Uterus (tissue), 4 donors: ENCODE results near the gene RPL21. TPM values are rescaled to one million over a fixed set of nuclear protein-coding genes. Genes with fewer than 3 reads are reported as not detected.

Experiments used
- DNase-seq, 2 donors: peaks; one replicate each; pipeline ENCODE4 v3.0.0-alpha.2; 2019 to 2020
- H3K27ac ChIP-seq, 2 donors: fragments of 200-600 bp; sonication (generic); 1 replicate in 1 of 2; 2 replicates in 1 of 2; pipeline ENCODE4 v1.5.1; 2016 to 2018
- H3K27me3 ChIP-seq, 2 donors: fragments of 200-600 bp; sonication (generic); one replicate each; pipeline ENCODE4 v1.5.1; 2018 to 2019; ENCODE audit warnings: control low read depth in 1 of 2
- H3K36me3 ChIP-seq, 2 donors: fragments of 200-600 bp; sonication (generic); one replicate each; pipeline ENCODE4 v1.5.1; 2019; ENCODE audit warnings: control low read depth in 1 of 2
- H3K4me1 ChIP-seq, 2 donors: fragments of 200-600 bp; sonication (generic); one replicate each; pipeline ENCODE4 v1.5.1; 2018 to 2019; ENCODE audit warnings: control low read depth in 1 of 2
- H3K4me3 ChIP-seq, 2 donors: fragments of 200-600 bp; sonication (generic); 1 replicate in 1 of 2; 2 replicates in 1 of 2; pipeline ENCODE4 v1.5.1; 2018 to 2019; ENCODE audit warnings: mild to moderate bottlenecking in 1 of 2
- H3K9me3 ChIP-seq, 2 donors: fragments of 200-600 bp; sonication (generic); one replicate each; pipeline ENCODE4 v1.5.1; 2019; ENCODE audit warnings: control low read depth in 1 of 2
- POLR2A ChIP-seq, 2 donors: fragments of 450-650 bp; IDR thresholded peaks; one replicate each; pipeline ENCODE4 v1.6.1; 2016; ENCODE audit warnings: antibody characterized with exemption in 2 of 2, mild to moderate bottlenecking in 1 of 2, moderate library complexity in 1 of 2
- intact Hi-C: fragments of 100-400 bp; cut with DNase I; formaldehyde crosslinking; loops from one replicate; pipeline ENCODE4 v1.15.1; 2023; ENCODE audit warnings: low total_unique reads
- total RNA-seq, 4 donors: library from RNA; depleted of rRNA in 3 of 4; stranded (reverse); fragments of >200 nt in 3 of 4; gene quantifications; one replicate each; pipeline versions ENCODE4 v1.1.0 to v1.2.4, GENCODE V29; 2014 to 2023
- TF ChIP-seq, protein P1 (sequence below), 4 experiments: fragments of 200-600 bp in 2 of 4; fragments of 450-650 bp in 2 of 4; sonication (generic) in 2 of 4; IDR thresholded peaks; one replicate each; pipeline ENCODE4 v1.5.1; 2016 to 2019; ENCODE audit warnings: antibody characterized with exemption in 4 of 4, mild to moderate bottlenecking in 2 of 4, moderate library complexity in 1 of 4
- donor health status: DM: yes; HTN: yes; CAD: no.

Gene RPL21
- total RNA-seq, 4 donors from 2014 or later: 816 to 2,598 (median 1,942) TPM

DNA sequence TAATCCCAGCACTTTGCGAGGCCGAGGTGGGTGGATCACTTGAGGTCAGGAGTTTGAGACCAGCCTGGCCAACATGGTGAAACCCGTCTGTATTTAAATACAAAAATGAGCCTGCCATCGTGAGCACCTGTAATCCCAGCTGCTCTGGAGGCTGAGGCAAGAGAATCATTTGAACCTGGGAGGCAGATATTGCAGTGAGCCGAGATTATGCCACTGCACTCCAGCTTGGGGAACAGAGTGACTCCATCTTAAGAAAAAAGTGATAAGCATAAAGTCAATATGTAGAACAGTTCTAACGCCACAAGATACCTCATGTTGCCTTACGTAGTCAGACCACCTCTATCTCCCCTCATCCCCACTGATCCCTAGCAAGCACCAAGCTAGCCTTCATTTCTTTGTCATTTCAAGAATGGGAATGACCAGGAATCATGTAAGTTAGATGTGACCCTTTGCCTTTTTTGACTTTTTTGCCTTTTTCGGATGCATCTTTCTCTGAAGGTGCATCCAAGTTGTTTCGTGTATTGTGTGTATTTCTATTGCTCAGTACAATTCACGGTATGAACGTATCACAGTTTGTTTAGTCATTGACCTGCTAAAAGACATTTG lies 6.4 kb downstream of the RPL21 start:
- H3K4me3 ChIP-seq: no peak overlapping the region
- H3K27ac ChIP-seq: no peak overlapping the region
- intact Hi-C loops: no loop called here
- no peaks in the 10 kb centered on the region for H3K36me3 ChIP-seq
- H3K4me1 ChIP-seq: peaks cover 2 to 9% of the 10 kb centered on the region in 2 donors
- H3K27me3 ChIP-seq: no peaks in the 10 kb centered on the region
- no peak for DNase-seq
- TF ChIP-seq, protein P1, sequence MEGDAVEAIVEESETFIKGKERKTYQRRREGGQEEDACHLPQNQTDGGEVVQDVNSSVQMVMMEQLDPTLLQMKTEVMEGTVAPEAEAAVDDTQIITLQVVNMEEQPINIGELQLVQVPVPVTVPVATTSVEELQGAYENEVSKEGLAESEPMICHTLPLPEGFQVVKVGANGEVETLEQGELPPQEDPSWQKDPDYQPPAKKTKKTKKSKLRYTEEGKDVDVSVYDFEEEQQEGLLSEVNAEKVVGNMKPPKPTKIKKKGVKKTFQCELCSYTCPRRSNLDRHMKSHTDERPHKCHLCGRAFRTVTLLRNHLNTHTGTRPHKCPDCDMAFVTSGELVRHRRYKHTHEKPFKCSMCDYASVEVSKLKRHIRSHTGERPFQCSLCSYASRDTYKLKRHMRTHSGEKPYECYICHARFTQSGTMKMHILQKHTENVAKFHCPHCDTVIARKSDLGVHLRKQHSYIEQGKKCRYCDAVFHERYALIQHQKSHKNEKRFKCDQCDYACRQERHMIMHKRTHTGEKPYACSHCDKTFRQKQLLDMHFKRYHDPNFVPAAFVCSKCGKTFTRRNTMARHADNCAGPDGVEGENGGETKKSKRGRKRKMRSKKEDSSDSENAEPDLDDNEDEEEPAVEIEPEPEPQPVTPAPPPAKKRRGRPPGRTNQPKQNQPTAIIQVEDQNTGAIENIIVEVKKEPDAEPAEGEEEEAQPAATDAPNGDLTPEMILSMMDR (IDR thresholded peaks at IDR 0.05): no peak
- TF ChIP-seq POLR2A (IDR thresholded peaks at IDR 0.05): no peak
- H3K9me3 ChIP-seq: no peaks in the 10 kb centered on the region

DNA sequence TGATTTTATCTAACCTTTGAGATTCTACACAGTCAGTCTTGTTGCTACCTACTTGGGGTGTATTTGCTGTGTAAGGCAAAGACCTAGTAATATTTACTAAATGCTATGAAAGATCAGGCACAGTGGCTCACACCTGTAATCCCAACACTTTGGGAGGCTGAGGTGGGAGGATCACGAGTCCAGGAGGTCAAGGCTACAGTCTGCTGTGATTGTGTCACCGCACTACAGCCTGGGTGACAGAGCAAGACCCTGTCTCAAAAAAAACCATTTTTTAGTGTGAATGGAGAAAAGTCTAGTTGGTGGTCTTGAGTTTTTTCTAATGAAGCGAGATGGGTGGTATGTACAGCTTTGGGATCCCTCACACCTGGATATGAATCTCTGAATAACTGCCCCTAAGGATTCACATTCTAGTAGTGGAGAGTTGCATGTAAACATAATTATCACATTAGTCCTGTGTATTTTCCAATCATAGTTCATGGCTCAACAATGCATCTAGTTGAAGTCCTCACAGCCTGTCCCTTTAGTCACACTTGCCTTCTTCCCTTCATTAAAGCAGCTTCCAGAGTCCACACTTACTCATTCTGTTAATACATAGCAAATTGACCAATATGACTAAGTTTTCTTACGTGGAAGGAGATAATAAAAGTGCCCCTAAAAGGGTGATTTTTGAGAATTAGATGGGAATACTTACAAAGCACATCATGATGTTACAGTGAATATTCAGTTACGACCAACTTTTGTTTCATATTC lies 7.5 kb downstream of the RPL21 start:
- intact Hi-C loops: no loop called here
- H3K4me3 ChIP-seq: no peak overlapping the region
- no peak for TF ChIP-seq POLR2A (IDR thresholded peaks at IDR 0.05)
- TF ChIP-seq, protein P1 (IDR thresholded peaks at IDR 0.05): no peak
- H3K36me3 ChIP-seq: no peaks in the 10 kb centered on the region
- DNase-seq: no peak
- H3K9me3 ChIP-seq: no peaks in the 10 kb centered on the region
- no peak overlapping the region for H3K27ac ChIP-seq
- no peaks in the 10 kb centered on the region for H3K27me3 ChIP-seq
- no peaks in the 10 kb centered on the region for H3K4me1 ChIP-seq

DNA sequence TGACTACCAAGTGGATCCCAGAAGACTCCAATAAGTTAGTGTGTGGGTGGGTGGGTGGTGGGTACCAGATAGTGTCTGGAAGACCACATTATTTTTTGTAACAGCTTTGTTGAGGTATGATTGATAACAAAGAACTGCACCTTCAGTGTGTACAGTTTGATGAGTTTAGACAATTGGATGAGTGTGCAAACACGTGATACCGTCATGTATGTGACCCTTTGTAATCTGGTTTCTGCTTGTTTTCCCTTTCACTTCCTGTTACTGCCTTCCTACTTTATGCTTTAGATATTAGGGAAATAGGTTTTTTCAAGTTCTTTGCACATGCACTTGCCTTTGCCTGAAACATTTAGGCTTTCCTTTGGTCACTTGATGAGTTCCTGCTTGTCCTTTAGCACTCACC lies 8.5 kb downstream of the RPL21 start:
- H3K27me3 ChIP-seq: no peaks in the 10 kb centered on the region
- DNase-seq: no peak
- TF ChIP-seq, protein P1 (IDR thresholded peaks at IDR 0.05): no peak
- TF ChIP-seq POLR2A (IDR thresholded peaks at IDR 0.05): no peak
- H3K4me3 ChIP-seq: no peak overlapping the region
- H3K4me1 ChIP-seq: no peaks in the 10 kb centered on the region
- no peaks in the 10 kb centered on the region for H3K36me3 ChIP-seq
- no peak overlapping the region for H3K27ac ChIP-seq
- intact Hi-C loops: no loop called here
- H3K9me3 ChIP-seq: no peaks in the 10 kb centered on the region

DNA sequence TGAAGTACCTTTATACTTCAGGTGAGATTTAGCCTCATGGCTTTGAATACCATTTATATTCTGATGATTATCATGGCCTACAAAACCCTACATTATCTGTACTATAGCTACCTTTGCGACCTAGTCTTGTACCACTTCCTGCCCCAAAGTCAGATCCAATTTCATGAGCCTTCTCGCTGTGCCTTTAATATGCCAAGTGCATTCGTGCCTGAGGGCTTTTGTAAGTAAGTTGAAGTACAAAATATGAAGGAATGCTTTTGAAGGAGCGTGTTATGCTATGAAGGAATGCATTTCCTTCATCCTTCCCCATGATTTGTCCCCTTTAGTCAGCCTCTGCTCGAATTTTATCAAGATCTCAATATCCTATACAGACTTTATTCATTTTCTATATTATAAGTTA lies 10.0 kb downstream of the RPL21 start:
- TF ChIP-seq POLR2A (IDR thresholded peaks at IDR 0.05): no peak
- TF ChIP-seq, protein P1 (IDR thresholded peaks at IDR 0.05): no peak
- H3K9me3 ChIP-seq: no peaks in the 10 kb centered on the region
- intact Hi-C loops: no loop called here
- DNase-seq: no peak
- H3K27me3 ChIP-seq: no peaks in the 10 kb centered on the region
- no peak overlapping the region for H3K4me3 ChIP-seq
- H3K36me3 ChIP-seq: no peaks in the 10 kb centered on the region
- H3K4me1 ChIP-seq: no peaks in the 10 kb centered on the region
- H3K27ac ChIP-seq: no peak overlapping the region

DNA sequence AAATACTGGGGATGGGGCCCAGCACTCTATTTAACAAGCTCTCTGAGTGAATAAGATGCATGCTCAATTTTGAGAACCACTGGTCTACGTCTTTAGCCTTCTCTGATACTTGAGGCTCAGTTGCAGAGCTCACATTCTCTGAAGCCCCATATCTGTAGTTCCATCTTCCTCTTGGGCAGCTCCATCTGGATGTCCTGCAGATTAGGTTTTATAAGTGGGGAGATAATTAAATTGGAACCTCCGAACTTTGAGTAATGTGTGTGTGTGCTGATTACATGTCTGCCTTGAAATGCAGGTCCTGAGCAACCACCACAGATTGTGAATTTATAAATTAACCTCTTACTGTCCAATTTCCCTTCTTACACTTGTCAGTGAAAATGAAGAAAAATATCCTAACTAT lies 12.1 kb downstream of the RPL21 start:
- no peaks in the 10 kb centered on the region for H3K36me3 ChIP-seq
- no peak overlapping the region for H3K27ac ChIP-seq
- DNase-seq: no peak
- intact Hi-C loops: no loop called here
- H3K4me1 ChIP-seq: no peaks in the 10 kb centered on the region
- no peaks in the 10 kb centered on the region for H3K9me3 ChIP-seq
- TF ChIP-seq POLR2A (IDR thresholded peaks at IDR 0.05): no peak
- TF ChIP-seq, protein P1 (IDR thresholded peaks at IDR 0.05): no peak
- no peaks in the 10 kb centered on the region for H3K27me3 ChIP-seq
- H3K4me3 ChIP-seq: no peak overlapping the region
